Stimulated activated naive CD8-positive, alpha-beta T cell treated with anti-CD3 and anti-CD28 coated beads, Interleukin-15, Interleukin-2, amounts not matched to agents 100 U/mL and 50 U/mL, for 24 hours (primary cell): Measurements from ENCODE around the gene KANSL1.

Experiments used
- ATAC-seq: fragments of 150-1000 bp; cut with Tn5 transposase; one replicate; pipeline ENCODE4 v1.10.0; 2021
- DNase-seq: peaks from one replicate; pipeline ENCODE4 v3.0.0; 2021

The KANSL1 gene

GRCh38 chr17:46039592-46040186, 153.5 kb downstream of the KANSL1 start:
- DNase-seq (no peak), ATAC-seq (no peak)

- ATAC-seq, result no peak
- DNase-seq, result no peak
These were observed 154.3 kb downstream of the KANSL1 start for GRCh38 chr17:46038937-46039336.

- no peak for DNase-seq
- no peak for ATAC-seq
These were observed 154.8 kb downstream of the KANSL1 start for GRCh38 chr17:46038414-46038813.

GRCh38 chr17:46037722-46038255, 155.4 kb downstream of the KANSL1 start:
- DNase-seq (no peak), ATAC-seq (no peak)

GRCh38 chr17:46036491-46036890, 156.7 kb downstream of the KANSL1 start:
- DNase-seq (no peak), ATAC-seq (no peak)

- peak; percentile 84 for ATAC-seq
- DNase-seq, result peak; percentile 36
These were observed 158.0 kb downstream of the KANSL1 start for GRCh38 chr17:46035112-46035818.

GRCh38 chr17:46033392-46033791, 159.8 kb downstream of the KANSL1 start:
- ATAC-seq, result no peak
- DNase-seq, result no peak

GRCh38 chr17:46032909-46033308, 160.3 kb downstream of the KANSL1 start:
- no peak for ATAC-seq
- no peak for DNase-seq

GRCh38 chr17:46031920-46032319, 161.3 kb downstream of the KANSL1 start:
- ATAC-seq (no peak), DNase-seq (no peak)

- no peak for ATAC-seq
- DNase-seq, result no peak
These were observed 161.8 kb downstream of the KANSL1 start for GRCh38 chr17:46031440-46031839.

- no peak for ATAC-seq
- no peak for DNase-seq
These were observed 162.5 kb downstream of the KANSL1 start for GRCh38 chr17:46030752-46031151.

- ATAC-seq (no peak), DNase-seq (no peak)
These were observed 163.6 kb downstream of the KANSL1 start for GRCh38 chr17:46029627-46030026.

- peak; percentile 20 for ATAC-seq
- DNase-seq, result no peak
These were observed 164.2 kb downstream of the KANSL1 start for GRCh38 chr17:46028981-46029565.

GRCh38 chr17:46028374-46028773, 164.9 kb downstream of the KANSL1 start:
- no peak for DNase-seq
- ATAC-seq, result no peak

- no peak for ATAC-seq
- no peak for DNase-seq
These were observed 165.3 kb downstream of the KANSL1 start for GRCh38 chr17:46027976-46028325.

GRCh38 chr17:46027048-46027975, 165.9 kb downstream of the KANSL1 start:
- ATAC-seq (no peak), DNase-seq (no peak)

GRCh38 chr17:46026166-46027047, 166.8 kb downstream of the KANSL1 start:
- DNase-seq, result no peak
- no peak for ATAC-seq

GRCh38 chr17:46025510-46026165, 167.6 kb downstream of the KANSL1 start:
- DNase-seq, result no peak

GRCh38 chr17:46025060-46025459, 168.2 kb downstream of the KANSL1 start:
- DNase-seq, result no peak
- ATAC-seq, result no peak

More at GRCh38 chr17:46025510-46026165, 167.6 kb downstream of the KANSL1 start:
- ATAC-seq, result no peak

- DNase-seq (no peak), ATAC-seq (no peak)
These were observed 168.6 kb downstream of the KANSL1 start for GRCh38 chr17:46024590-46024989.
